Adipose tissue (tissue), 3 donors: Measurements from ENCODE around the gene ZNF678. TPM values are rescaled to one million over a fixed set of nuclear protein-coding genes. Genes with fewer than 3 reads are reported as not detected.
"Not testable (repeated sequence)": the region's sequence is repeated elsewhere in the genome, so short reads cannot be mapped to it uniquely, and the experiment has no call there.

ENCODE experiments used
- H3K27ac ChIP-seq: one replicate; pipeline ENCODE4 v1.5.1; 2013; ENCODE audit warnings: low read depth, low read length
- WGBS, 3 donors: extraction: QIAGEN DNeasy Blood & Tissue Kit; methylation state at CpG; one replicate each; pipeline ENCODE4 v1.1.7; 2013; 5-methylcytosine and 5-hydroxymethylcytosine counted together
- polyA plus RNA-seq, 3 donors: library from polyadenylated mRNA; stranded (reverse); fragments of 200-250 nt; gene quantifications; one replicate each; pipeline ENCODE4 v1.2.3, GENCODE V29; 2013
- donor health status: healthy with polysubstance abuse.
- donor health status: Bipolar disorder and iron deficiency.
- donor health status: healthy.

ZNF678 gene
- polyA plus RNA-seq, 3 donors = 0.79 to 2.5 (median 1.9) TPM

DNA sequence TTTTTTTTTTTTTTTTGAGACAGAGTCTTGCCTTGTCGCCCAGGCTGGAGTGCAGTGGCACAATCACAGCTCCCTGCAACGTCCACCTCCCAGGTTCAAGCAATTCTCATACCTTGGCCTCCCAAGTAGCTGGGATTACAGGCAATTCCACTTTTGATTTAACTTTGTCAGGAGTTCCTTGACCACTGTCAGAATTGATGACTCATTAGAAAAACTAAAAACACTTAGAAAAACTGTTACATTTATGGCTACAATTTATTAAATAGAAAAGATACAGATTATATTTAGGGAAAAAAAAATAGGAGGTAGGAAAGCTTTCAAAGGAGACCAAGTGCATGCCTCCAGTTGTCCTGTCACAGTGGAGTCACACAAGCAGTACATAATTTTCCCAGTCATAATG, 20.0 kb downstream of the ZNF678 start:
- WGBS, 3 donors = 91 to 100% (median 98%) methylated on average over 2 of the region's 2 CpGs

DNA sequence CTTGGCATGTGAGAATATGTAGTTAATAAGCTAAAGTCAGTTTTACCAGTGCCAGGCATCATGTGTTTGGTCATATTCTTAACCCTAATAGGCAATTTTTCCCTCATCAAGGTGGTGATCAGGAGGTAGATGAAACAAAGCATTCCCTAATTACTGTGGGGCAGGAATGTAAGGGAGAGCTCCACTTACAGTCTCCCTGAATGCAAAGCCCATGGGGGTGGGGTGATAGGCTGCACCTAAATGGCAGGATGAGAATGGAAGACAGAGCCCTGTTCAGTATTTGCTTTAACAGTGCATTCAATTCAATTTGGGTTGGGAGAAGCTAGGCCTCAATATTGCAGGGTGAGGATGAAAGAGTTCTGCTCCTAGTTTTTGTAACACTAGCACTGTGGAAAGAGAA, 23.4 kb downstream of the ZNF678 start:
- no peak overlapping the region for H3K27ac ChIP-seq

More for the DNA sequence above, 20.0 kb downstream of the ZNF678 start:
- H3K27ac ChIP-seq = no peak overlapping the region

DNA sequence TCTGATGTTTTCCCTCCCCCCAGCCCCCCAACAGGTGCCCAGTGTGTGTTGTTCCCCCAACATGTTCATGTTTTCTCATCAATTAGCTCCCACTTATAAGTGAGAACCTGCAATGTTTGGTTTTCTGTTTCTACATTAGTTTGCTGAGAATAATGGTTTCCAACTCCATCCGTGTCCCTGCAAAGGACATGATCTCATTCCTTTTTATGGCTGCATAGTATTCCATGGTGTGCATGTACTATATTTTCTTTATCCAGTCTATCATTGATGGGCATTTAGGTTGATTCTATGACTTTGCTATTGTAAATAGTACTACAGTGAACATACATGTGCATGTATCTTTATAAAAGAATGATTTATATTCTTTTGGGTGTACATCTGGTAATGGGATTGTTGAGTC, 24.6 kb downstream of the ZNF678 start:
- 93 to 100% (median 97%) methylated on average over 1 of the region's 1 CpG for WGBS, 3 donors
- H3K27ac ChIP-seq = no peak overlapping the region

DNA sequence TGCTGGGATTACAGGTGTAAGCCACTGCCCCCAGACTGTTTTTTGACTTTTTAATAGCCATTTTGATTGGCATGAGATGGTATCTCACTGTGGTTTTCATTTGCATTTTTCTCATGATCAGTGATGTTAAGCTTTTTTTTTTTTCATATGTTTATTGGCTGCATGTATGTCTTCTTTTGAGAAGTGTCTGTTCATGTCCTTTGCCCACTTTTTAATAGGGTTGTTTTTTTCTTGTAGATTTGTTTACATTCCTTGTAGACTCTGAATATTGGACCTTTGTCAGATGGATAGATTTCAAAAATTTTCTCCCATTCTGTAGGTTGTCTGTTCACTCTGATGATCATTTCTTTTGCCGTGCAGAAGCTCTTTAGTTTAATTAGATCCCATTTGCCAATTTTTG, 25.4 kb downstream of the ZNF678 start:
- not testable (repeated sequence) for H3K27ac ChIP-seq
- WGBS, 3 donors = 92 to 100% (median 100%) methylated on average over 1 of the region's 1 CpG

DNA sequence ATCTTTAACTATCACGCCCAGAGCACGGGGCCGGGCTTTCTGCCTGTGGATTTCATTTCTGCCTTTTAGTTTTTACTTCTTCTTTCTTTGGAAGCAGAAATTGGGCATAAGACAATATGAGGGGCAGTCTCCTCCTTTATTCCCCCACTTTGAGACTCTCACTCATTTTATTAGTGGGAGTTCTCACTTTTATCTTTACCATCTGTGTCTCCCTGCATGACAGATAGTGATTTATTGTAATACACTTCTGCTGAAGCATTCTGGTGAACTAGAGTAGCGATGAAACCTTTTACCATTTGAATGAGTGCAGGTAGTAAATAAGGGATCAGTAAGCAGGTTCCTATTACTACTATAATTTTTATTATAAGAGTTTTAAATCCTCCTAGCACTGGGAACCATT, 26.4 kb downstream of the ZNF678 start:
- WGBS, 3 donors = 96 to 98% (median 97%) methylated on average over 4 of the region's 4 CpGs
- H3K27ac ChIP-seq = not testable (repeated sequence)

DNA sequence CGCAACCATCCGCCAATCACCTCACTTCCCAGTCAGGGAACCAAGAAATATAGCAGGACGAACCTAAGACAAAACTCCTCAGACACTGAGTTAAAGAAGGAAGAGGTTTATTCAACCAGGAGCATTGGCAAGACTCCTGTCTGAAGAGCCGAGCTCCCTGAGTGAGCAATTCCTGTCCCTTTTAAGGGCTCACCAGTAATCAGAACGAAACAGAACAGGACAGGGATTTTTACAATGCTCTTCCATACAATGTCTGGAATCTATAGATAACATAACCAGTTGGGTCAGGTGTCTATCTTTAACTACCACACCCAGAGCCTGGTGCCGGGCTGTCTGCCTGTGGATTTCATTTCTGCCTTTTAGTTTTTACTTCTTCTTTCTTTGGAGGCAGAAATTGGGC, 32.9 kb downstream of the ZNF678 start:
- not testable (repeated sequence) for H3K27ac ChIP-seq
- WGBS, 3 donors = 87 to 98% (median 96%) methylated on average over 6 of the region's 6 CpGs

DNA sequence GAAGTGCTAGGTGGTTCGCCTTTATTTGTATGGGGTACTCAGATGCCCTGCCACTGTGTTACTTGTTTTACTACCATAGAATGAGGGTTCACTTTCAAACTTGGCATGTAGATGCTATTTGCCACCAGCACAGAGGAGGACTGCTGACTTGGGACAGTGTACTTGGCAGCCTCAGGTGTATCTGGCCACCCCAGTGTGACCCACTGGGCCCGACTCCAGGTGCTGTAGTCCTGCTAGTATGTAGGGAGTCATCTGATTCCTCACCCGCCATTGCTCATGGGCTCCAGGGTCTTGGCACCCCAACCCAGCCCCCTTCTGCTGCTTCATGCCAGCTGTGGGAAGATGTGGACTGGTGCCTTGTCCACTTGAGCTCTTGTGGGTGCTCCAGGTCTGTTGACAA, 40.0 kb downstream of the ZNF678 start:
- 93 to 97% (median 94%) methylated on average over 3 of the region's 3 CpGs for WGBS, 3 donors
- H3K27ac ChIP-seq = no peak overlapping the region

DNA sequence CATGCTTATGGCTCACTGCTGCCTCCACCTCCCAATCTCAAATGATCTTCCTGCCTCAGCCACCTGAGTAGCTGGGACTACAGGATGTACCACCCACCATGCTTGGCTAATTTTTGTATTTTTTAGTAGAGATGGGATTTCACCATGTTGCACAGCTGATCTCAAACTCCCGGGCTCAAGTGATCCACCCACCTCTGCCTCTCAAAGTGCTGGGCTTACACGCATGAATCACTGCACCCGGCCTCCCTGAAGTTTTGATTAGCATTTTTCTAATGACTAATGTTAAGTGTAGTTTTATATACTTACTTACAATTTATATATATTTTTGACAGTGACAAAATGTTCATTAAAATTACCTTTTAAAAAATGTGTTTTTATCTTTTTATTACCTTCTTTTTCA, 41.1 kb downstream of the ZNF678 start:
- WGBS, 3 donors = 94 to 98% (median 96%) methylated on average over 3 of the region's 3 CpGs

DNA sequence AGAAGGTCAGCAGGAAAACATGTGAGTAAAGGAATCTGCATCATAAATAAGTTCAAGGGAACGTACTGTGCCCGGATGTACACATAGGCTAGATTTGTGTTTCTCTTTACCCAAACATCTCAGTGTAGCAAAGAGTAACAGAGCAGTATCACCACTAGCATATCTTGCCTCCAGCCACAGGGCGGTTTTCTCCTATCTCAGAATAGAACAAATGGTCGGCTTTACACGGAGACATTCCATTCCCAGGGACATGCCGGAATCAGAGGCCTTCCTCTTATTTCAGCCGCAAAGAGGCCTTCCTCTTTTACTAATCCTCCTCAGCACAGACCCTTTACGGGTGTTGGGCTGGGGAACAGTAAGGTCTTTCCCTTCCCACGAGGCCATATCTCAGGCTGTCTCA, 42.9 kb downstream of the ZNF678 start:
- 84 to 90% (median 88%) methylated on average over 9 of the region's 9 CpGs for WGBS, 3 donors

More for the DNA sequence above, 41.1 kb downstream of the ZNF678 start:
- H3K27ac ChIP-seq = no peak overlapping the region

DNA sequence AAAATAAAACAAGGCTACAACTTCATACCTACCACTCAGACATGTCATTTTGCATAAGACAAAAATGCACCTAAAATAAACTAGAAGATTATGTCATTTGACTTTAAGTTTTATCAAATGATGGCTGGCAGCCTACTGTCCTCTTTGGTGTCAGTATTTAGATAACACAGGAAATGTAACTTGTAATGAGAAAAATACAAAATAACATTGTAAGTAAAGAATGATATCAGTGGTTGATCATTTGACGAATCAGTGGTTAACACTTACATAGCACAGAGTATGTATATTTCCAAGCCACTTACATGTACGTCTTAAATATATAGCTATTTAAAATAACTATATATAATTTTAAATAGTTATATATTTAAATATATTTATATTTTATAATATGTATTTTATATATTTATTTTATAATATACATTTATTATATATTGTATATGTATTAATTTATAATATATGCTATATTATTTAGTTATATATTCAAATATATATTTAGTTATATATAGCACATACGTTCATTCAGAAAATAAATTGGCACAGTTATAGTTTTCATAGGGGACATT, 44.1 kb downstream of the ZNF678 start:
- H3K27ac ChIP-seq = no peak overlapping the region
- 95 to 99% (median 96%) methylated on average over 3 of the region's 3 CpGs for WGBS, 3 donors

More for the DNA sequence above, 42.9 kb downstream of the ZNF678 start:
- not testable (repeated sequence) for H3K27ac ChIP-seq

DNA sequence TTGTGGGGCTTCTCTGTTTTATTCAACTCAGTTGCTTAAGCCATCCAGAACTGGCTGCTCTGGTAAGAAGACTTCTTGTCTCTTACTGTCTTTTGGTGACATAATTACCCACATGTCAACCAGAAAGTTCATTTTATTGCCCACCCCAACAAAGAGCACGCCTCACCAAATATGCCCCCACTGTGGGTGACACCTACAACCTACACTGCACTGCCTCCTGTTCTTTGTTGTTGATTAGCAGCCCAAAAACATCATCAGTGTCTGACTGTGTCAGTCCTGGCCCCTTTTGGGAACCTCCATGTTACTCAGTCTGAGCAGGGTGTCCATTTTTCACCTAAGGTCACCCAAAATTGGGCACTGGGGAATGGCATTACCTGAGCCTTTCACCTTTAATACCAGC, 49.3 kb downstream of the ZNF678 start:
- 94 to 100% (median 94%) methylated on average over 1 of the region's 1 CpG for WGBS, 3 donors
- H3K27ac ChIP-seq = no peak overlapping the region

DNA sequence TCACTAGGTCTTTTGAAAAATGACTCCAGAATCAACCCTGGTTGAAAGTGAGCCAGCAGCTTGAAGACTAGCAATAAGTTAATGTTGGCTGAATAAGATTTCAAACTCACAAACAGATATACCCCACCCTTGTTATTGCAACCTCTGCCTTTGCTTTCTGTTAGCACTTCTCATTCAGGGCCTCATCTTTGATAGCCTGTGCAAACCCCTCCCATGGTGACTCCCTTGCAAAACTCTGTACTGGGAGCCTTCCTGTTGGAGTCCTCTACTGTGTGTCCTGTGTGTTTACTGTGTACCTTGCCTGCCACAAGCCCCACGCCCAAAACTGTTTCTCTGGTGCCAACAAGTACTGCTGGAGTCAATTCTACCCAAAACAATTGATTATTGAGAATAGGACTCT, 50.2 kb downstream of the ZNF678 start:
- H3K27ac ChIP-seq = no peak overlapping the region
- 92 to 100% (median 95%) methylated on average over 1 of the region's 1 CpG for WGBS, 3 donors

DNA sequence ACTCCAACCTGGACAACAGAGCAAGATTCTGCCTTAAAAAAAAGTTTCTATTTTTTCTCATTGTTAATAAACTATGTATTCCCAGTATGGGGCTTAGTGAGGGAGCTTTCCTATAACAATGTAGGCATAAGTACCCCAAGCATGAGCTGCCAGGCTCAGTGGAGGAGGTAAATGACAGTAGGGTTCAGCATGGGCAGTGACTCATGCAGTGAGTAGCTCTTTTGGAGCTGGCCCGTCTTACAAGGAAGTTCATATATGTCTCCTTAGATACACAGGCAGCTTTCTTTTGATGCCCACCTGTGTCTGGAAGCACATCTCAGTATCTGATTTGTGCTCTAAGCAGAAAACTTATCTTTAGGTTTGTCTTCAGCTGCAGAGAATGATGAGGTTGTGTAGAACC, 57.9 kb downstream of the ZNF678 start:
- H3K27ac ChIP-seq = no peak overlapping the region
- 96 to 98% (median 97%) methylated on average over 1 of the region's 1 CpG for WGBS, 3 donors

DNA sequence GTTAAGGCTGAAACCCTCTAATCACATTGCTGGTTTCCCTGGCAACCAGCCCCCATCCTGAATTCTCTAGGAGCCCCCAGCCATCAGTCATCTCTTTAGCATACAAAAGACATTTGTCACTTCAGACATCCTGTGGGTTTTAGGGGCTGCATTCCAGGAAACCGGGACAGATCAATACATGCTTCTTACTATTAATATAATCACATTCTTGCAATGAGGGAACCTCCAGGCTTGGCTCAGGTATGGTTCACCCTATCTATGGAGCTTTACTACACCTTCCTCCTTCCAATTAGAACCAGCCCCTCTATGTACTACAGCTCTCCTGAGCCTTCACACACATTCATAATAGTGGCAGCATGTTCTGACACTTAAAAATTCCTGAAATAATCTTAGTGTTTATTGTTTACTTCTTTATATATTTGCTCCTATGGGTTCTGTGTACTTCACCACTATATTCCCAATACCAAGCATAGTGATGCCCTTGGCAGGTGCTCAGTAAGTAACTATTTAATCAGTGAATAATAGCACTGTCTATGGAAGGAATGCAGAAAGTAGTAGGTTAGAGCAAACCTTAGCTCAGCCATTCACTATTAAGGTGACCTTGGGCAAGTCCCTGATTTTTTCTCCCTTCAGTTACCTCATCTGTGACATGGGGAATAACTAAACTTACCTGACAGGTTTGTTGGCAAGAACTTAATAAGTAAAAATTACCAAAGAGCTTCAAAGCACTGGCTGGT, 59.6 kb downstream of the ZNF678 start:
- WGBS, 3 donors = 44 to 92% (median 91%) methylated on average over 1 of the region's 1 CpG
- H3K27ac ChIP-seq = no peak overlapping the region

DNA sequence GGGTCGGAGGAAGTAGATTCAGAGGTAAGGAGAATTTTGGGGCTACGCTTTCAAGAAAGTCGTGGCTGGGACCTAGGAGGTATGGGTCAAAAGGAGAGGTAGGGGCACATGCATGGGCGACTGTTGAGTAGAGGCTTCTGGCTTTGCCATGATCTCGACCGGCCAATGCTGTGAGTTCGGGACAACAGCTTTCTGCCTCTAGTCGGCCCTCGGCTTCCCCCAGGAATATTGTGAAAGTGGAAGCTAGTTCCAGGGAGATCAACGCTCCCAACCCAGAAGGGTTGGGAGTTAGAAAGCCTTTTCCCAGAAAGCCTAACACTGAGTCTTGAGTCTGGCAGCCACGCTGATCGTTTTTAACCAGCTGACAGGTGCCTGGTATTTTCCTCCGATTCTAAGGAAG, 69.0 kb downstream of the ZNF678 start:
- WGBS, 3 donors = 81 to 94% (median 93%) methylated on average over 13 of the region's 13 CpGs

DNA sequence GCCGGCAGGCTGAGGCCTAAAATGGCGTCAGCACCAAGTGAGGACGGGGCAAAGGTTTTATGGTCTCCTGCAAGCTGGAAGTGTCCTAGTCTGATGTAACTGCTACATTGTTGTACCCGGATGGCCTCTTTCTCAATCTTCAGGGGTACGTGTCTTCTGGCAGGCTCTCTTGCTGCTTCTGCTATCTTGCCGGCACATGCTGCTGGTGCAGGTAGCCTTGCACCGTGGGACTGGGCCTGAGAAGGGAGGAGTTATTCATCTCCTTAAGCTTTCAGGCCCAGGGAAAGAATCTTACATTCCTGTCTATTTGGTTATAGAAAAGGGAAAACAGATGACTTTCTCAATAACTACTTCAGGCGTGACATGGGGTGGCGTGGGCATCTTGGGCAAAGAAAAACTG, 72.2 kb downstream of the ZNF678 start:
- 96 to 99% (median 98%) methylated on average over 9 of the region's 9 CpGs for WGBS, 3 donors
- no peak overlapping the region for H3K27ac ChIP-seq

More for the DNA sequence above, 69.0 kb downstream of the ZNF678 start:
- H3K27ac ChIP-seq = no peak overlapping the region

DNA sequence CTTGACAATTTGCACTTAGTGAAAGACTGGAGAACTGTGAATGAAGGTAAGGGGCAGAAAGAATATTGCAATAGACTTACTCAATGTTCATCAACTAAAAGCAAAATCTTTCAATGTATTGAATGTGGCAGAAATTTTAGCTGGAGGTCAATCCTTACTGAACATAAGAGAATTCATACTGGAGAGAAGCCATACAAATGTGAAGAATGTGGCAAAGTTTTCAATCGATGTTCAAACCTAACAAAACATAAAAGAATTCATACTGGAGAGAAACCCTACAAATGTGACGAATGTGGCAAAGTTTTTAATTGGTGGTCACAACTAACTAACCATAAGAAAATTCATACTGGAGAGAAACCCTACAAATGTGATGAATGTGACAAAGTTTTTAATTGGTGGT, 91.1 kb downstream of the ZNF678 start:
- 90 to 98% (median 95%) methylated on average over 2 of the region's 2 CpGs for WGBS, 3 donors
- H3K27ac ChIP-seq = no peak overlapping the region

DNA sequence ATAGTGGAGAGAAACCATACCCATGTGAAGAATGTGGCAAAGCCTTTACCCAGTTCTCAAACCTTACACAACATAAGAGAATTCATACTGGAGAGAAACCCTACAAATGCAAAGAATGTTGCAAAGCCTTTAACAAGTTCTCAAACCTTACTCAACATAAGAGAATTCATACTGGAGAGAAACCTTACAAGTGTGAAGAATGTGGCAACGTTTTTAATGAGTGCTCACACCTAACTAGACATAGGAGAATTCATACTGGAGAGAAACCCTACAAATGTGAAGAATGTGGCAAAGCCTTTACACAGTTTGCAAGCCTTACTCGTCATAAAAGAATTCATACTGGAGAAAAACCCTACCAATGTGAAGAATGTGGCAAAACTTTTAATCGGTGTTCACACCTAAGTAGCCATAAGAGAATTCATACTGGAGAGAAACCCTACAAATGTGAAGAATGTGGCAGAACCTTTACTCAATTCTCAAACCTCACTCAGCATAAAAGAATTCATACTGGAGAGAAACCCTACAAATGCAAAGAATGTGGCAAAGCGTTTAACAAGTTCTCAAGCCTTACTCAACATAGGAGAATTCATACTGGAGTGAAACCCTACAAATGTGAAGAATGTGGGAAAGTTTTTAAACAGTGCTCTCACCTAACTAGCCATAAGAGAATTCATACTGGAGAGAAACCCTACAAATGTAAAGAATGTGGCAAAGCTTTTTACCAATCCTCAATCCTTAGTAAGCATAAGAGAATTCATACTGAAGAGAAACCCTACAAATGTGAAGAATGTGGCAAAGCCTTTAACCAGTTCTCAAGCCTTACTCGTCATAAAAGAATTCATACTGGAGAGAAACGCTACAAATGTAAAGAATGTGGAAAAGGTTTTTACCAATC, 91.7 kb downstream of the ZNF678 start:
- 93 to 97% (median 96%) methylated on average over 6 of the region's 6 CpGs for WGBS, 3 donors
- no peak overlapping the region for H3K27ac ChIP-seq

DNA sequence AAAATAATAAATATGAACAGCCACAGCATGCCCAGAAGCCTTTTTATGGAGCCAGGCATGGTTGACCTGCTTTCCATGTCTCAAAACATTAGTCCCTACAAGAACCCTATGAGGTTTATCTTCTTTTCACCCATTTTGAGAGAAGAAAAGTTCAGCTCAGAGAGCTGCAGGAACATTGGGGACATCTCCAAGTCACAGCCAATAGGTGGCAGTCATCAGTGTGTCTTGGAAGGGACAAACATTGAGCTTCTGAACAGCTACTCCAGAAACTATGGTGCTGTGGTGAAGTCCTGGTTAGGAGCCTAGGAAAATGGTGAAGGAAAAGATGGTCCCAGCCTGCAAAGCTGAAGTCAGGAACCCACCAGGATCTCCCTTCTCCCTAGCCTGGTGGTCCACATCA, 98.1 kb downstream of the ZNF678 start:
- H3K27ac ChIP-seq = no peak overlapping the region
